Large intestine (tissue), 3 donors: ENCODE data around the gene SMG7. TPM values are rescaled to one million over a fixed set of nuclear protein-coding genes. Genes with fewer than 3 reads are reported as not detected.

Source experiments
- DNase-seq, 2 donors: peaks; one replicate each; pipeline versions ENCODE4 v3.0.0 to v3.0.0-alpha.2; 2013
- H3K27ac ChIP-seq: one replicate; pipeline ENCODE4 v1.5.1; 2013; ENCODE audit warnings: low read length
- H3K27me3 ChIP-seq: 2 replicates; pipeline ENCODE4 v1.6.1; 2013; ENCODE audit warnings: low read length; ENCODE audit not compliant: control insufficient read depth, insufficient read depth
- H3K36me3 ChIP-seq: 2 replicates; pipeline ENCODE4 v1.6.1; 2013; ENCODE audit warnings: low read length; ENCODE audit not compliant: control insufficient read depth, insufficient read depth
- H3K4me1 ChIP-seq: one replicate; pipeline ENCODE4 v1.6.1; 2013; ENCODE audit warnings: low read length; ENCODE audit not compliant: control insufficient read depth, insufficient read depth
- H3K4me3 ChIP-seq: one replicate; pipeline ENCODE4 v1.5.1; 2013; ENCODE audit warnings: low read length
- H3K9me3 ChIP-seq: one replicate; pipeline ENCODE4 v1.6.1; 2013; ENCODE audit warnings: mild to moderate bottlenecking, low read depth, low read length, moderate library complexity; ENCODE audit not compliant: control insufficient read depth
- WGBS: methylation state at CpG from one replicate; pipeline ENCODE4 v1.1.5; 2013; ENCODE audit warnings: low lambda C conversion rate; ENCODE audit not compliant: insufficient coverage; 5-methylcytosine and 5-hydroxymethylcytosine counted together
- polyA plus RNA-seq: library from polyadenylated mRNA; unstranded; fragments of 120-200 nt; gene quantifications from one replicate; pipeline ENCODE4 v1.2.1, GENCODE V29; 2013

SMG7 gene
- polyA plus RNA-seq, 1 donor = 48.0 TPM

- Histone ChIP-seq H3K27me3 (no peaks in the 10 kb centered on the region), H3K36me3 (no peaks in the 10 kb centered on the region), H3K27ac (peak overlapping the region; percentile 18), H3K9me3 (no peaks in the 10 kb centered on the region), H3K4me1 (peaks cover 4% of the 10 kb centered on the region), H3K4me3 (no peak overlapping the region)
- DNase-seq = peak in 1 of 2 donors; percentile 73
- WGBS = no CpG with 5 or more reads among the region's 2 CpGs
Measured at GRCh38 chr1:183598386-183598785, 126.1 kb downstream of the SMG7 start.

DNA sequence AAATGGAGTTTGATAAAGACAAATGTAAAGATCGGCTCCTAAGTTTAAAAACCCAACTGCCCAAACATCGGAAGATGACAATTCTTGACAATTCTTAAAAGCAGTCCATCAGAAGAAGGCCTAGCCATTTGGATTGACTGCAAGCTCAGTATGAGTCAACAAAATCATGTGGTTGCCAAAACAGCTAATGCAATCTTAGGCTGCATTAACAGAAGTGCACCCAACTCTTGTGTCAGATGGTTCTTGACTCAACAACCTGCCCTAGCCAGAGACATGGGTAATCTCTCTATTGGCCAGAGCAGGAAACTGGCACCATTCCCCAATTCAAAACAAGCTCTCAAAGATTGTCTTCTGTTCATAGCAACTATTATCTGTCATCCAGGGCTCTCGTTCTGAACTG lies 127.8 kb downstream of the SMG7 start:
- H3K36me3 ChIP-seq = no peaks in the 10 kb centered on the region
- H3K4me3 ChIP-seq = no peak overlapping the region
- H3K9me3 ChIP-seq = no peaks in the 10 kb centered on the region
- DNase-seq = no peak
- H3K4me1 ChIP-seq = peaks cover 9% of the 10 kb centered on the region
- no CpG with 5 or more reads among the region's 3 CpGs for WGBS
- no peaks in the 10 kb centered on the region for H3K27me3 ChIP-seq
- H3K27ac ChIP-seq = no peak overlapping the region

GRCh38 chr1:183600634-183601033 lies 128.3 kb downstream of the SMG7 start:
- Histone ChIP-seq H3K27ac (no peak overlapping the region), H3K9me3 (no peaks in the 10 kb centered on the region), H3K4me1 (peaks cover 9% of the 10 kb centered on the region), H3K4me3 (no peak overlapping the region), H3K36me3 (no peaks in the 10 kb centered on the region), H3K27me3 (no peaks in the 10 kb centered on the region)
- 100% methylated on average over 1 of the region's 3 CpGs for whole genome bisulfite sequencing
- no peak for DNase-seq

DNA sequence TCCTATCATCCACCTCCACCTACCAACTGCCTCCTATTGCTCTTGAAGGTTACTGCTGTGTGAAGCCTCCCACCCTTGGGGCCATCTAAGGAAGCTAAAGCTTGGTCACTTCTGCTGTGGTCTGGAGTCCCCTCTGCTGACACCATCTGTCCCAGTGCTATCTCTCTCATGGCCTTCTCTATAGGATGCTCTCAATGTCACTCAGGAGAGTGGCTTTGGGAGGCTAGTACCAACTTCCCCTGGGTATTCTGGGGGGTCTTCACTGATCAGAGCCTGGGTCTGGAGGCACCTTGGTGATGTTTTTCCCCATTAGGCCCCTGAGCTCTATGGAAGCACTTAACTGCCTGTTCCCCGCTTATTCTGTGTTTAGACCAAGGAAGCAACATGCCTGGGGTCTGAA lies 130.2 kb downstream of the SMG7 start:
- WGBS = no CpG with 5 or more reads among the region's 1 CpG
- no peaks in the 10 kb centered on the region for H3K9me3 ChIP-seq
- no peak overlapping the region for H3K4me3 ChIP-seq
- no peaks in the 10 kb centered on the region for H3K36me3 ChIP-seq
- H3K27me3 ChIP-seq = no peaks in the 10 kb centered on the region
- peak overlapping the region; percentile 57 for H3K27ac ChIP-seq
- H3K4me1 ChIP-seq = peaks cover 9% of the 10 kb centered on the region
- DNase-seq = no peak

Other genes with a start within 250 kb of the SMG7 start
- 3.3 TPM for gene NMNAT2, start 54.1 kb upstream of the SMG7 start, polyA plus RNA-seq
- 3.7 TPM for gene NCF2, start 118.0 kb downstream of the SMG7 start, polyA plus RNA-seq
- gene ARPC5, start 163.3 kb downstream of the SMG7 start, polyA plus RNA-seq = 163 TPM
- gene APOBEC4, start 180.8 kb downstream of the SMG7 start, polyA plus RNA-seq = 0.09 TPM